Caki2 (cell line): Measurements from ENCODE around the gene ZRANB3. TPM values are rescaled to one million over a fixed set of nuclear protein-coding genes. Genes with fewer than 3 reads are reported as not detected.
A peak's percentile ranks its signal among the peaks of the same experiment; 100 is the strongest.

ENCODE experiments used
- DNase-seq: peaks from one replicate; pipeline ENCODE4 v3.0.0-alpha.2; 2015; ENCODE audit warnings: low read depth
- in situ Hi-C: cut with HindIII; loops from 2 replicates; pipeline ENCODE4 v1.10.0; 2016; ENCODE audit warnings: low sequenced_read_pairs, low pct_unique_long_range_greater_than_20kb, mixed read lengths
- total RNA-seq: library from RNA; depleted of rRNA; stranded (reverse); fragments of >200 nt; shearing (Covaris generic); gene quantifications from 2 replicates; pipeline ENCODE4 v1.2.3, GENCODE V29; 2014; ENCODE audit warnings: low replicate concordance

Gene ZRANB3
- total RNA-seq, 1 experiment from 2014 or later = 6.1 TPM

- in situ Hi-C loops = no loop called here
- no peak for DNase-seq
These were observed 251.8 kb downstream of the ZRANB3 start for GRCh38 chr2:135279209-135279608.

- in situ Hi-C loops = no loop called here
- DNase-seq = no peak
These were observed 254.5 kb downstream of the ZRANB3 start for GRCh38 chr2:135276525-135276924.

GRCh38 chr2:135271006-135271405 is 260.0 kb downstream of the ZRANB3 start:
- no peak for DNase-seq
- in situ Hi-C loops = no loop called here

- in situ Hi-C loops = no loop called here
- DNase-seq = no peak
These were observed 265.0 kb downstream of the ZRANB3 start for GRCh38 chr2:135265960-135266490.

GRCh38 chr2:135259123-135259522 is 271.9 kb downstream of the ZRANB3 start:
- DNase-seq = no peak
- in situ Hi-C loops = no loop called here

- DNase-seq = no peak
- in situ Hi-C loops = no loop called here
These were observed 272.8 kb downstream of the ZRANB3 start for GRCh38 chr2:135258193-135258592.

GRCh38 chr2:135257383-135258090 is 273.5 kb downstream of the ZRANB3 start:
- no peak for DNase-seq

GRCh38 chr2:135256531-135257260 is 274.3 kb downstream of the ZRANB3 start:
- no peak for DNase-seq
- in situ Hi-C loops = no loop called here

More at GRCh38 chr2:135257383-135258090, 273.5 kb downstream of the ZRANB3 start:
- in situ Hi-C loops = no loop called here

- DNase-seq = no peak
- in situ Hi-C loops = no loop called here
These were observed 275.8 kb downstream of the ZRANB3 start for GRCh38 chr2:135255208-135255607.

- no peak for DNase-seq
- in situ Hi-C loops = no loop called here
These were observed 278.1 kb downstream of the ZRANB3 start for GRCh38 chr2:135252805-135253458.

GRCh38 chr2:135248611-135249010 is 282.4 kb downstream of the ZRANB3 start:
- no peak for DNase-seq
- in situ Hi-C loops = no loop called here

- in situ Hi-C loops = no loop called here
These were observed 284.2 kb downstream of the ZRANB3 start for GRCh38 chr2:135246711-135247270.

GRCh38 chr2:135245071-135245470 is 285.9 kb downstream of the ZRANB3 start:
- peak; percentile 6 for DNase-seq
- in situ Hi-C loops = no loop called here

More at GRCh38 chr2:135246711-135247270, 284.2 kb downstream of the ZRANB3 start:
- DNase-seq = no peak

- no peak for DNase-seq
- in situ Hi-C loops = no loop called here
These were observed 292.4 kb downstream of the ZRANB3 start for GRCh38 chr2:135238651-135239050.

- in situ Hi-C loops = no loop called here
- DNase-seq = no peak
These were observed 300.9 kb downstream of the ZRANB3 start for GRCh38 chr2:135230150-135230549.

GRCh38 chr2:135227386-135227785 is 303.6 kb downstream of the ZRANB3 start:
- in situ Hi-C loops = no loop called here
- DNase-seq = no peak

GRCh38 chr2:135226961-135227360 is 304.1 kb downstream of the ZRANB3 start:
- in situ Hi-C loops = no loop called here

GRCh38 chr2:135225781-135226180 is 305.2 kb downstream of the ZRANB3 start:
- in situ Hi-C loops = no loop called here
- no peak for DNase-seq

More at GRCh38 chr2:135226961-135227360, 304.1 kb downstream of the ZRANB3 start:
- DNase-seq = no peak

GRCh38 chr2:135219226-135219625 is 311.8 kb downstream of the ZRANB3 start:
- in situ Hi-C loops = no loop called here
- DNase-seq = no peak
